ENCODE data around the gene CCL5.

Gene CCL5

GRCh38 chr17:35879773-35880654, at the start of gene CCL5:
TSS of gene CCL5 (minus strand) at chr17:35880360.
- peak in 1 of 3 donors; percentile 29 for DNase-seq (ENCODE audit: low read depth in 3 of 3, low spot score in 1 of 3)

- no peak for DNase-seq (ENCODE audit: low read depth in 3 of 3, low spot score in 1 of 3)
Observed at GRCh38 chr17:35927714-35928113, 47.6 kb upstream of the CCL5 start.

GRCh38 chr17:35923609-35924114, 43.5 kb upstream of the CCL5 start:
- DNase-seq (ENCODE audit: low read depth in 3 of 3, low spot score in 1 of 3) = no peak

- DNase-seq (ENCODE audit: low read depth in 3 of 3, low spot score in 1 of 3) = no peak
Observed at GRCh38 chr17:35920229-35920628, 40.1 kb upstream of the CCL5 start.

- no peak for DNase-seq (ENCODE audit: low read depth in 3 of 3, low spot score in 1 of 3)
Observed at GRCh38 chr17:35918665-35919064, 38.5 kb upstream of the CCL5 start.

GRCh38 chr17:35917519-35918213, 37.5 kb upstream of the CCL5 start:
- DNase-seq (ENCODE audit: low read depth in 3 of 3, low spot score in 1 of 3) = no peak

- no peak for DNase-seq (ENCODE audit: low read depth in 3 of 3, low spot score in 1 of 3)
Observed at GRCh38 chr17:35915153-35915964, 35.2 kb upstream of the CCL5 start.

GRCh38 chr17:35914354-35914753, 34.2 kb upstream of the CCL5 start:
- DNase-seq (ENCODE audit: low read depth in 3 of 3, low spot score in 1 of 3) = no peak

GRCh38 chr17:35913609-35914008, 33.4 kb upstream of the CCL5 start:
- no peak for DNase-seq (ENCODE audit: low read depth in 3 of 3, low spot score in 1 of 3)

- DNase-seq (ENCODE audit: low read depth in 3 of 3, low spot score in 1 of 3) = no peak
Observed at GRCh38 chr17:35912942-35913341, 32.8 kb upstream of the CCL5 start.

- DNase-seq (ENCODE audit: low read depth in 3 of 3, low spot score in 1 of 3) = no peak
Observed at GRCh38 chr17:35912339-35912912, 32.3 kb upstream of the CCL5 start.

GRCh38 chr17:35909408-35909807, 29.2 kb upstream of the CCL5 start:
- no peak for DNase-seq (ENCODE audit: low read depth in 3 of 3, low spot score in 1 of 3)

GRCh38 chr17:35907691-35908090, 27.5 kb upstream of the CCL5 start:
- DNase-seq (ENCODE audit: low read depth in 3 of 3, low spot score in 1 of 3) = no peak

GRCh38 chr17:35906926-35907637, 26.9 kb upstream of the CCL5 start:
- no peak for DNase-seq (ENCODE audit: low read depth in 3 of 3, low spot score in 1 of 3)

- no peak for DNase-seq (ENCODE audit: low read depth in 3 of 3, low spot score in 1 of 3)
Observed at GRCh38 chr17:35906191-35906925, 26.2 kb upstream of the CCL5 start.

- no peak for DNase-seq (ENCODE audit: low read depth in 3 of 3, low spot score in 1 of 3)
Observed at GRCh38 chr17:35903451-35903850, 23.3 kb upstream of the CCL5 start.

GRCh38 chr17:35901631-35902175, 21.5 kb upstream of the CCL5 start:
- DNase-seq (ENCODE audit: low read depth in 3 of 3, low spot score in 1 of 3) = no peak

- no peak for DNase-seq (ENCODE audit: low read depth in 3 of 3, low spot score in 1 of 3)
Observed at GRCh38 chr17:35900708-35901480, 20.7 kb upstream of the CCL5 start.

GRCh38 chr17:35900280-35900679, 20.1 kb upstream of the CCL5 start:
- DNase-seq (ENCODE audit: low read depth in 3 of 3, low spot score in 1 of 3) = no peak

All from stimulated activated CD4-positive, alpha-beta T cell treated with anti-CD3 and anti-CD28 coated beads, TNF-alpha, amount 100 ng/mL, for 1 hour (primary cell).